CD4-positive, alpha-beta T cell (primary cell): ENCODE data around the gene AQP7. TPM values are rescaled to one million over a fixed set of nuclear protein-coding genes. Genes with fewer than 3 reads are reported as not detected.

Source experiments
- ATAC-seq: fragments of 200-7000 bp; cut with Tn5 transposase; one replicate; pipeline ENCODE4 v1.10.0; 2022; ENCODE audit warnings: mild to moderate bottlenecking; ENCODE audit not compliant: poor library complexity
- CTCF ChIA-PET: fragments of 350-600 bp; sonication (Branson Sonifier 250); formaldehyde crosslinking; loops from one replicate; lab custom pipeline; 2021; ENCODE audit warnings: antibody characterized with exemption, inconsistent platforms; lab: Charles Lee
- POLR2A ChIA-PET: fragments of 350-600 bp; sonication (Branson Sonifier 250); formaldehyde crosslinking; loops from one replicate; lab custom pipeline; 2021; ENCODE audit warnings: antibody characterized with exemption, inconsistent platforms; lab: Charles Lee
- DNase-seq, 14 experiments: peaks; one replicate each; pipeline ENCODE4 v3.0.0-alpha.2; 2013 to 2020; ENCODE audit warnings: mixed read lengths in 2 of 14
- H3K27ac ChIP-seq, 2 donors: one replicate each; pipeline versions ENCODE4 v1.5.1 to v1.7.0; 2013; ENCODE audit warnings: low read length in 2 of 2, low read depth in 1 of 2, mild to moderate bottlenecking in 1 of 2
- H3K27me3 ChIP-seq, 2 experiments: 1 replicate in 1 of 2; 2 replicates in 1 of 2; pipeline versions ENCODE4 v1.6.1 to v1.7.0; 2013; ENCODE audit warnings: low read length in 2 of 2, control low read depth in 1 of 2, mild to moderate bottlenecking in 1 of 2, moderate library complexity in 1 of 2; ENCODE audit not compliant: insufficient read depth in 2 of 2, control insufficient read depth in 1 of 2
- H3K36me3 ChIP-seq: one replicate; pipeline ENCODE4 v1.6.1; 2013; ENCODE audit warnings: low read length, control low read depth; ENCODE audit not compliant: insufficient read depth
- H3K4me1 ChIP-seq: one replicate; pipeline ENCODE4 v1.6.1; 2013; ENCODE audit warnings: low read length, control low read depth; ENCODE audit not compliant: insufficient read depth
- H3K4me3 ChIP-seq: one replicate; pipeline ENCODE4 v1.5.1; 2013; ENCODE audit warnings: mild to moderate bottlenecking, low read length, moderate library complexity
- H3K9me3 ChIP-seq, 2 experiments: 1 replicate in 1 of 2; 2 replicates in 1 of 2; pipeline versions ENCODE4 v1.6.1 to v1.7.0; 2013; ENCODE audit warnings: low read length in 2 of 2, mild to moderate bottlenecking in 2 of 2, control low read depth in 1 of 2, moderate library complexity in 1 of 2; ENCODE audit not compliant: control insufficient read depth in 1 of 2, insufficient read depth in 1 of 2
- H3K27ac Mint-ChIP-seq: one replicate; pipeline ENCODE4 v1.8.0; 2020; ENCODE audit warnings: mixed read lengths
- H3K27me3 Mint-ChIP-seq: one replicate; pipeline ENCODE4 v1.8.0; 2021; ENCODE audit warnings: mixed read lengths
- H3K36me3 Mint-ChIP-seq: one replicate; pipeline ENCODE4 v1.8.0; 2021; ENCODE audit warnings: low read depth, mixed read lengths
- H3K4me1 Mint-ChIP-seq: one replicate; pipeline ENCODE4 v1.8.0; 2021; ENCODE audit warnings: low read depth, mixed read lengths
- H3K4me3 Mint-ChIP-seq: one replicate; pipeline ENCODE4 v1.8.0; 2020; ENCODE audit warnings: mild to moderate bottlenecking, mixed read lengths
- H3K9me3 Mint-ChIP-seq: one replicate; pipeline ENCODE4 v1.8.0; 2020; ENCODE audit warnings: mixed read lengths
- CTCF ChIP-seq: fragments of 200-600 bp; IDR thresholded peaks from one replicate; pipeline ENCODE4 v1.8.0; 2022; ENCODE audit warnings: antibody characterized with exemption, mild to moderate bottlenecking
- intact Hi-C, 2 experiments: fragments of 100-400 bp; cut with DNase I in 1 of 2; cut with micrococcal nuclease in 1 of 2; formaldehyde crosslinking; loops; one replicate each; pipeline versions ENCODE4 v1.15.1 to v1.9.0; 2023 to 2025; cut with DNase I, micrococcal nuclease
- total RNA-seq, 174 experiments: library from RNA in 2 of 174; stranded (reverse) in 2 of 174; gene quantifications; one replicate each; pipeline ENCODE4 v1.2.3 and lab custom pipeline; 2021 to 2026

AQP7 gene
- total RNA-seq, 2 experiments from 2014 or later: 0.25 to 0.27 TPM

- ATAC-seq: no peak
- intact Hi-C loops: no loop called here
- H3K27ac ChIP-seq: no peak overlapping the region
- no peaks in the 10 kb centered on the region for H3K9me3 Mint-ChIP-seq
- no peaks in the 10 kb centered on the region for H3K27me3 ChIP-seq
- no peak overlapping the region for H3K4me3 ChIP-seq
- no peak overlapping the region for H3K27ac Mint-ChIP-seq
- peaks cover 10% of the 10 kb centered on the region for H3K36me3 ChIP-seq
- CTCF ChIA-PET: no interaction called here
- H3K27me3 Mint-ChIP-seq: no peaks in the 10 kb centered on the region
- no peak for DNase-seq
- peaks cover 66% of the 10 kb centered on the region for H3K36me3 Mint-ChIP-seq
- POLR2A ChIA-PET: interaction anchor here (0.6 kb wide), 1 partner anchor 117 kb away, joined by 3 read pairs; no protein-coding TSS in a partner anchor
- H3K4me1 ChIP-seq: no peaks in the 10 kb centered on the region
- H3K9me3 ChIP-seq: no peaks in the 10 kb centered on the region
- TF ChIP-seq CTCF: no peak
- H3K4me1 Mint-ChIP-seq: peaks cover 25% of the 10 kb centered on the region
- H3K4me3 Mint-ChIP-seq: no peak overlapping the region
Observed at GRCh38 chr9:33355933-33356332, 46.4 kb downstream of the AQP7 start.

DNA sequence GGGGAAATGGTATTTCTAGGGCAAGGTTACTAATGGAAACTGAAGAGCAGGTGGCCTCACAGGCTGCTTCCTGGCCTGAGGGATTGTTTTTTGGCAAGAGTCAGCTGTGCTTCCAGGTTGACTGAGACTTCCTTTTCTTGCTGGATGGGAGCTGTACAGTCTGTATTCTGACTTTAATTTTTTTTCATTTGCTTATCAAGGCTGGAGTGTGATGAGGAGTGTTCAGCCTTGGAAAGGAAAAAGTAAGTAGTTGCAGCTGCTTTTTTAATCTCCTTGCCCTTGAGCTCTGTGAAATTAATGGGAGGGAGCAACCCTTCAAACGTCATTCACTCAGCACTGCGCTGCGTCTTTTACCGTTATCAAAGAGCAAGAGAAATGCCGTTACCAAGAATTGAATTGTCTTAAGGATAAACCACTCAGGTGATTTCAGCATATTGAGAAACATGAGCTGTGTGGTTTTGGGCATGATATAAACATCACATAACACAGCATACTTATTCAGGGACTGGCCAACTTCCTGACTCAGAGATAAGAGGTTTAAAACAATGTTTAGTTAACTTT is 47.6 kb downstream of the AQP7 start:
- peaks cover 25% of the 10 kb centered on the region for H3K4me1 Mint-ChIP-seq
- no peak overlapping the region for H3K4me3 ChIP-seq
- no peaks in the 10 kb centered on the region for H3K9me3 ChIP-seq
- ATAC-seq (peak; percentile 68), DNase-seq (no peak)
- ChIA-PET POLR2A (interaction anchor here (0.8 kb wide), 1 partner anchor 23 kb away, joined by 3 read pairs; no protein-coding TSS in a partner anchor), CTCF (interaction anchor here (0.9 kb wide), 1 partner anchor 68 kb away, joined by 4 read pairs; no protein-coding TSS in a partner anchor)
- H3K27me3 ChIP-seq: no peaks in the 10 kb centered on the region
- peaks cover 10% of the 10 kb centered on the region for H3K36me3 ChIP-seq
- TF ChIP-seq CTCF: no peak
- peak overlapping the region; percentile 81 for H3K27ac Mint-ChIP-seq
- H3K36me3 Mint-ChIP-seq: peaks cover 62% of the 10 kb centered on the region
- no peak overlapping the region for H3K27ac ChIP-seq
- no peaks in the 10 kb centered on the region for H3K9me3 Mint-ChIP-seq
- H3K4me1 ChIP-seq: no peaks in the 10 kb centered on the region
- H3K4me3 Mint-ChIP-seq: no peak overlapping the region
- intact Hi-C loops: no loop called here
- H3K27me3 Mint-ChIP-seq: no peaks in the 10 kb centered on the region

DNA sequence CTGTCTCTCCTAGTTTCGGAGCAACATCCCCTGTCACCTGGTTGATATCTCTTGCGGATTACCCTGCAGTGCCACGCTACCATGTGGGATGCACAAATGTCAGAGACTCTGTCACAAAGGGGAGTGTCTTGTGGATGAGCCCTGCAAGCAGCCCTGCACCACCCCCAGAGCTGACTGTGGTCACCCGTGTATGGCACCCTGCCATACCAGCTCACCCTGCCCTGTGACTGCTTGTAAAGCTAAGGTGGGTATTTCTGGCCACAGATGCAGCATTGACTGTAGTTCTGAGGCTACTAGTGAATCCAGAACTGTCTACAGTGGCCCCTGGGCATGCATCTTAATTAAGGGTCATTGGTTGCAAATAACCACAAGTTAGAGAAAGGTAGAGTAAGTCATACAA is 50.8 kb downstream of the AQP7 start:
- H3K9me3 Mint-ChIP-seq: no peaks in the 10 kb centered on the region
- peaks cover 37% of the 10 kb centered on the region for H3K36me3 ChIP-seq
- ChIA-PET POLR2A (interaction anchor here (1.1 kb wide), 1 partner anchor 61 kb away, joined by 3 read pairs; the partner anchor contains the start of gene NFX1), CTCF (no interaction called here)
- no peak overlapping the region for H3K4me3 Mint-ChIP-seq
- peak overlapping the region; percentile 54 for H3K27ac Mint-ChIP-seq
- no peak overlapping the region for H3K27ac ChIP-seq
- H3K4me3 ChIP-seq: no peak overlapping the region
- DNase-seq (no peak), ATAC-seq (no peak)
- no peaks in the 10 kb centered on the region for H3K4me1 ChIP-seq
- TF ChIP-seq CTCF: no peak
- H3K4me1 Mint-ChIP-seq: peaks cover 25% of the 10 kb centered on the region
- no peaks in the 10 kb centered on the region for H3K9me3 ChIP-seq
- H3K27me3 ChIP-seq: no peaks in the 10 kb centered on the region
- no peaks in the 10 kb centered on the region for H3K27me3 Mint-ChIP-seq
- peaks cover 82% of the 10 kb centered on the region for H3K36me3 Mint-ChIP-seq
- intact Hi-C loops: no loop called here
